T-helper 17 cell (primary cell): ENCODE measurements around the gene CHPF. TPM values are rescaled to one million over a fixed set of nuclear protein-coding genes. Genes with fewer than 3 reads are reported as not detected.

ENCODE experiments used
- ATAC-seq: fragments of 150-1000 bp; cut with Tn5 transposase; 2 replicates; pipeline ENCODE4 v1.10.0; 2021; ENCODE audit warnings: mild to moderate bottlenecking, moderate library complexity
- DNase-seq, 3 donors: peaks; one replicate each; pipeline versions ENCODE4 v3.0.0 to v3.0.0-alpha.2; 2020 to 2021
- H3K9me3 ChIP-seq: one replicate; pipeline ENCODE4 v1.7.0; 2013; ENCODE audit warnings: low read length, mild to moderate bottlenecking; ENCODE audit not compliant: control insufficient read depth, poor library complexity, severe bottlenecking
- H3K27ac Mint-ChIP-seq: one replicate; pipeline ENCODE4 v1.8.0; 2022; ENCODE audit warnings: mild to moderate bottlenecking, moderate library complexity, mixed read lengths
- H3K27me3 Mint-ChIP-seq: one replicate; pipeline ENCODE4 v1.8.0; 2022; ENCODE audit warnings: mixed read lengths
- H3K36me3 Mint-ChIP-seq: one replicate; pipeline ENCODE4 v1.8.0; 2022; ENCODE audit warnings: low read depth, mixed read lengths
- H3K4me1 Mint-ChIP-seq: one replicate; pipeline ENCODE4 v1.8.0; 2022; ENCODE audit warnings: mild to moderate bottlenecking, mixed read lengths
- H3K4me3 Mint-ChIP-seq: one replicate; pipeline ENCODE4 v1.8.0; 2022; ENCODE audit warnings: mild to moderate bottlenecking, moderate library complexity, mixed read lengths
- total RNA-seq, 4 donors: library from RNA in 2 of 4; stranded (reverse) in 2 of 4; gene quantifications; one replicate each; pipeline ENCODE4 v1.2.3 and lab custom pipeline; 2022 to 2026

CHPF gene
- total RNA-seq, 2 donors from 2014 or later = 9.4 to 10.4 TPM

GRCh38 chr2:219561179-219562048 lies 17.8 kb upstream of the CHPF start:
- Mint-ChIP-seq H3K27ac (no peak overlapping the region), H3K4me3 (no peak overlapping the region), H3K4me1 (no peaks in the 10 kb centered on the region), H3K27me3 (peaks cover 49% of the 10 kb centered on the region), H3K36me3 (no peaks in the 10 kb centered on the region)
- DNase-seq (no peak), ATAC-seq (no peak)
- no peaks in the 10 kb centered on the region for H3K9me3 ChIP-seq

GRCh38 chr2:219560893-219561178 lies 17.2 kb upstream of the CHPF start:
- no peaks in the 10 kb centered on the region for H3K36me3 Mint-ChIP-seq
- no peaks in the 10 kb centered on the region for H3K4me1 Mint-ChIP-seq
- no peak overlapping the region for H3K27ac Mint-ChIP-seq
- H3K9me3 ChIP-seq = no peaks in the 10 kb centered on the region
- DNase-seq (no peak), ATAC-seq (no peak)
- H3K4me3 Mint-ChIP-seq = no peak overlapping the region
- H3K27me3 Mint-ChIP-seq = peaks cover 43% of the 10 kb centered on the region

DNA sequence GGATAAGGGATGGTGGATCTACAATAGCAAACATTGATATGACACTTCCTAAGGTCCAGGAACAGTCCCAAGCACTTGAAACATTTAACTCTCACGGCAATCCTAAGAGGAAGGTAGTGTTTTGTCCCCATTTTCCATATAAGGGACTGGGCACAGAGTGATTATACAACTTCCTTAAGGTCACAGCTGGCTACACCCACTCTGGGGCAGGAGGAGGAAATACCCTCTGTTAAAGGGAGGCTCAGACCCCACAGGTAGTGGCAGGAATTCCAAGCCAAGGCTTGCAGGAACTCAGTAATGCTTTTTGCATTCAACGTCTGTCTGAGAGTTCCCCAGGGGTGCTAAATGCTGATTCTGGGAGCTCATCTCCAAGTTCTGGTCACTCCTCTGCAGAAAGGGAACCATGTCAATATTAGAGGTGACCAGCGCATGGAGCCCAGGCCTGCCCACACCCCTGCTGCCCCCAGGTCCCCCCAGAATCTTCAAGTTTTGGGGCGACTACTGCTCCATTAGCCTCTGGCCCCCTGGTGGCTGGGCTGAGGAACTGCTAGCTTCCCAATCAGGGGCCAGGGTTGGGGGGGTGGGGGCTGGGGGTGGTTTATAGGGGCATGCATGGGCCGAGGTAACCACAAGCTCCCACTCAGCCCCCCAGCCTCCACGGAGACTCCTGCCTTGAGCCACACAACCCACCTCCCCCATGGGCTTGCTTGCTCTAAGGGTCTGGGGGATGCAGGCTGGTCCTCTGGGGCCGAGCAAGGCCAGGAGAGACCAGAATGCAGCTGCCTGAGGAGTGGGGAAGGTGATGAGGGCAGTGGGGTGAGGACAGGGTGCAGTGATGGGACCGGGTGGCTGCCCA lies 16.7 kb upstream of the CHPF start:
- Mint-ChIP-seq H3K27me3 (peaks cover 42% of the 10 kb centered on the region), H3K27ac (no peak overlapping the region), H3K36me3 (no peaks in the 10 kb centered on the region), H3K4me3 (no peak overlapping the region), H3K4me1 (no peaks in the 10 kb centered on the region)
- peak; percentile 71 for ATAC-seq
- H3K9me3 ChIP-seq = no peaks in the 10 kb centered on the region
- no peak for DNase-seq

DNA sequence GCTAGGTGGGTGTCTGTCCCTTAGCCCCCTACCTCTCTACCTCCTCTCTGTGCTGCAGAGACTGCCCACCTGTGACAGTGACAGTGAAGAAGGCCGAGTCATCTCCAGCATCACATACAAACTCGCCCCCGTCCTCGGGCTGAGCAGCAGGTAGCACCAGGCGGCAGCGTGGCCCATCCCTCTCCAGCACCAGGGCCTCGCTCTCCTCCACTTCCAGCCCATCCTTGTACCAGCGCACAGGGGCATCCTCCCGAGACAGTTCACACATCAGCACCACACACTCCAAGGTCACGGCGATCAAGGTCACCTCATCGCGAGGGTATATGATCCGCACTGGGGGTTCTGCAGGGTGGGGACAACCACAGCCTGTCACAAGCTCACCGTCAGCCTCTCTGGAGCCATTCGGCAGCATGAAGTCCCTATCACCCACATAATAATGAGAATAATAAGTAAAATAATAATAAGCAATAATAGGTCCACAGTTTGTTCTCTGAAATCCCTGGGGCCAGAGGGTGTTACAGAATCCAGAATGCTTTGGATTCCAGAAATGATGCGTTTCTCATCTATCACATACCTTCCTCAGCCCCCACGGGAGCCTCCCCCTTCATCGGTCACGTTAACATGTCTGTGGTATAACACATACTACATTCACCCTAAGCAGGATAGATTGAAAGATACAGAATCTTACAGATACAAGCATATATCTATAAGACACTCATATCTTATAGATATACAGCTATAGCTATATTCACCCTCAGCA lies 15.7 kb upstream of the CHPF start:
- Mint-ChIP-seq H3K27ac (no peak overlapping the region), H3K27me3 (peaks cover 46% of the 10 kb centered on the region), H3K4me1 (no peaks in the 10 kb centered on the region), H3K4me3 (no peak overlapping the region), H3K36me3 (no peaks in the 10 kb centered on the region)
- DNase-seq (no peak), ATAC-seq (no peak)
- no peaks in the 10 kb centered on the region for H3K9me3 ChIP-seq

DNA sequence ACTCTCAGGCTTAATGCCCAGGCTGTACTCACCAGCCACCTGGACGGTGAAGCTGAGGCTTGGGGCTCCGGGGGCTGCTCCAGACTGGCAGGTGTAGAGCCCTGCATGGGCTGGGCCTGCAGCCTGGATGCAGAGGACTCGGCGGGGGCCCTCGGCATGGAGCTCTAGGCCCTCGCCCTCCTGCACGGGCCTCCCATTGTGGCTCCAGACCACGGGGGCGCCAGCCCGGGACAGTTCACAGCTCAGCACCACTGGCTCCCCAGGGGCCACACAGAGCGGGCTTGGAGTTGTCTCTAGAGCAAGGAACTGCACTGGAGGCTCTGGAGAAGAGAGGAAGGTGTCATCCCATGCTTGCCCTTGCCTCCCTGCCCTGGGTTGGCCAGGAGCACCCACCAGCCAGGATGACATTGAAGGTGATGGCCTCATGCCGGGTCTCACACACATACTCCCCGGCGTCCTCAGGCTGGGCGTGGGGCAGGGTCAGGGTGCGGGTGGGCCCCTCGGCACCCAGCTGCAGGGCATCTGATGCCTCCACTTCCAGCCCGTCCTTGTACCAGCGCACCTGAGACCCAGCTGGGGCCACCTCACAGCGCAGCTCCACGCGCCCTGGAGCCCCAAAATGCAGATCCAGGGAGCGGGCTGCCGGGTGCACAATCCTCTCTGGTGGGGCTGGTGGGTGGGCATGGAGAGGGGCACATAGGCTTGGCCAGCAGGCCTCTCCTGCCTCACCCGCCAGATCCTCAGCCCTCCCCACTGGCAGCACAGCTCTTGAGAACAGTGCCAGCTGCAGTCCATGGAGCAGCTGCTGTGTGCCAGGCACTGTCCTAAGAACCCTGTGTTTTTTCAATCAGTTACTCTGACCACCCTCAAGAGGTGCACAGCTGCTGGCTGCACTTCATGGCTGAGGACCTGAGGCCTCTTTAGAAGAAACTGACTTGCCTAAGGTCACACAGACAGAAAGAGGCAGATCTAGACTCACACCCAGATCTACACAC lies 14.5 kb upstream of the CHPF start:
- no peak for ATAC-seq
- no peak overlapping the region for H3K27ac Mint-ChIP-seq
- no peak for DNase-seq
- H3K9me3 ChIP-seq = no peaks in the 10 kb centered on the region
- H3K36me3 Mint-ChIP-seq = no peaks in the 10 kb centered on the region
- peaks cover 46% of the 10 kb centered on the region for H3K27me3 Mint-ChIP-seq
- H3K4me1 Mint-ChIP-seq = no peaks in the 10 kb centered on the region
- H3K4me3 Mint-ChIP-seq = no peak overlapping the region

GRCh38 chr2:219557320-219557719 lies 13.7 kb upstream of the CHPF start:
- H3K4me1 Mint-ChIP-seq = no peaks in the 10 kb centered on the region
- no peak overlapping the region for H3K4me3 Mint-ChIP-seq
- no peak for ATAC-seq
- H3K9me3 ChIP-seq = no peaks in the 10 kb centered on the region
- peaks cover 38% of the 10 kb centered on the region for H3K27me3 Mint-ChIP-seq
- no peak overlapping the region for H3K27ac Mint-ChIP-seq
- no peak for DNase-seq
- no peaks in the 10 kb centered on the region for H3K36me3 Mint-ChIP-seq

GRCh38 chr2:219556413-219556812 lies 12.8 kb upstream of the CHPF start:
- H3K36me3 Mint-ChIP-seq = no peaks in the 10 kb centered on the region
- H3K9me3 ChIP-seq = no peaks in the 10 kb centered on the region
- no peak for ATAC-seq
- peaks cover 4% of the 10 kb centered on the region for H3K4me1 Mint-ChIP-seq
- DNase-seq = no peak
- no peak overlapping the region for H3K27ac Mint-ChIP-seq
- H3K4me3 Mint-ChIP-seq = no peak overlapping the region
- peaks cover 37% of the 10 kb centered on the region for H3K27me3 Mint-ChIP-seq

DNA sequence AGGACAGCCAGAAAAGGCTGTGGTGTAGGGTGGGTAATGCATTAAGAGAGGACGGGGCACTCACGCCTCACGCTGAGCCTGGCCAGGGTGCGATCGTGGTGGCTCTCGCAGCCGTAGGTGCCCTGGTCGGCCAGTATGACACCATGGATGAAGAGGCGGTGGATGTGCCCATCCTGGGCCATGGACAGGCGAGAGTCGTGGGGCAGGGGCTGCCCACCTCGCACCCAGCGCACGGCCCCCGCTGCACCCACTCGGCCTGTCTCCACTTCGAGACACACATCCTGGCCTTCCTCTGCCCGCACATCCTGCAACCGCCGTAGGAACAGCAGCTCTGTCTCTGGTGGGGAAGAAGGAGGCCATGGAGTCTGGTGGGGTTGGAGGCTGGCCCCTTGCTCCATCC lies 12.3 kb upstream of the CHPF start:
- Mint-ChIP-seq H3K4me3 (no peak overlapping the region), H3K4me1 (peaks cover 4% of the 10 kb centered on the region), H3K36me3 (no peaks in the 10 kb centered on the region), H3K27me3 (peaks cover 40% of the 10 kb centered on the region), H3K27ac (no peak overlapping the region)
- H3K9me3 ChIP-seq = no peaks in the 10 kb centered on the region
- no peak for DNase-seq
- ATAC-seq = no peak

DNA sequence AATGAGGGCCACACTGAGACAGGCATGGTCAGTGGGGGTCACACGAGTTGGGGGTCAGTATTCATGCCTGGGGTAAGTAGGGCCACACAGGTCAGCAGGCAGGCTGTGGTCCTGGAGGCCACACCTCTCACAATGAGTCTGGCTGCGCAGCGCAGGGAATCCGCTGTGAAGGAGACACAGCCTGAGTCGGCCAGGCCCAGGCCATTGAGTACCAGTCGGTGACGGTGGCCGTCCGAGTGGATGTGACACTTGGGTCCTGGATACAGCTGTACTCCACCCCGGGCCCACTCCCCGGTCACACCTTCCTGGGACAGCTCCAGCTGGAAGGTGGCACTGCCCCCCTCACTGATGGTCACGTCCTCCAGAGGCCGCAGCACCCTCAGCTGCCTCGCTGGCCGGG lies 10.7 kb upstream of the CHPF start:
- ATAC-seq = no peak
- no peaks in the 10 kb centered on the region for H3K9me3 ChIP-seq
- no peak overlapping the region for H3K4me3 Mint-ChIP-seq
- peaks cover 6% of the 10 kb centered on the region for H3K4me1 Mint-ChIP-seq
- H3K27ac Mint-ChIP-seq = no peak overlapping the region
- peaks cover 49% of the 10 kb centered on the region for H3K27me3 Mint-ChIP-seq
- no peaks in the 10 kb centered on the region for H3K36me3 Mint-ChIP-seq
- no peak for DNase-seq

DNA sequence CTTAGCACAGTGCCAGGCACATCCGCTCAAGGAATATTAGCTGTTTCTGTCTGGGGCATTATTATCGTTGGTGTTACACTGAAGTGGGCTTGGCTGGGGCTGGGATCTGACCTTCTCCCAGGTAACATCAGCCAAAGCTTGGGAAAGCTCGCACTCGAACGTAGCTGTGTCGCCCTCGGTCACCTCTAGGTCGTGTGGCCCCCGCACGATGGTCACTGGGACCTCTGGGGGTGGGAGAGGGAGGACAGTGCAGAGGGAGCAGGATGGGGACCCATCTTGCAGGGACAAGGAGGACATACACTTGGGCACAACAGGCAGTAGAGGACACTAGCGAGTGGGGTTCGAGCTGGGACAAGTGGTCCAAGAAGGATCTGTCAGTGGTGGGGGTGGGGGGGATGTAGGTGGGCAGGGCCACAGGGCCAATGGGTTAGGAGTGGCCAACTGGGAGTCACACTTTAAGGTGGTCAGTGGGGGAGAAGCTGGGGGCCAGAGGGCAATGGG lies 9.9 kb upstream of the CHPF start:
- no peak for ATAC-seq
- no peaks in the 10 kb centered on the region for H3K9me3 ChIP-seq
- Mint-ChIP-seq H3K4me1 (peaks cover 6% of the 10 kb centered on the region), H3K4me3 (peak overlapping the region; percentile 12), H3K27ac (peak overlapping the region; percentile 3), H3K27me3 (peaks cover 56% of the 10 kb centered on the region), H3K36me3 (no peaks in the 10 kb centered on the region)
- no peak for DNase-seq

DNA sequence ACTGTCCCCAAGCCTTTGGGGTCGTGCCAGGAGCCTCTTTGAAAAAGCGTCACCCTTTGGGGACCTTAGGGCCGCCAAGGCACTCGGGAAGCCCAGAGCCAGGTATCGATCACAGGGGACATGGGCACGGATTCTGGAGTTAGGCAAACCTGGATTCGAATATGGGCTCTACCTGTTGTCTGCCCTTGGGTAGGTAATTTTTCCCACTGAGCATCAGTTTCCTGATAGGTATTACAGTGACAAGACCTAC lies 9.5 kb upstream of the CHPF start:
- H3K27ac Mint-ChIP-seq = no peak overlapping the region
- H3K4me1 Mint-ChIP-seq = peaks cover 9% of the 10 kb centered on the region
- H3K9me3 ChIP-seq = no peaks in the 10 kb centered on the region
- DNase-seq (no peak), ATAC-seq (no peak)
- peak overlapping the region; percentile 12 for H3K4me3 Mint-ChIP-seq
- H3K27me3 Mint-ChIP-seq = peaks cover 56% of the 10 kb centered on the region
- no peaks in the 10 kb centered on the region for H3K36me3 Mint-ChIP-seq

GRCh38 chr2:219552382-219553167 lies 9.0 kb upstream of the CHPF start:
- Mint-ChIP-seq H3K27ac (no peak overlapping the region), H3K36me3 (no peaks in the 10 kb centered on the region), H3K27me3 (peaks cover 57% of the 10 kb centered on the region), H3K4me3 (peak overlapping the region; percentile 90), H3K4me1 (peaks cover 9% of the 10 kb centered on the region)
- no peaks in the 10 kb centered on the region for H3K9me3 ChIP-seq
- peak; percentile 68 to 77 (median 71) for DNase-seq
- ATAC-seq = peak; percentile 97
